HEK293 (cell line): ENCODE measurements around the gene TAF1L.

ENCODE experiments used
- BCL11A ChIP-seq: fragments of 450-650 bp; formaldehyde crosslinking; IDR thresholded peaks from 2 replicates; pipeline ENCODE4 v1.5.1; 2016; ENCODE audit warnings: low read depth, missing biosample characterization, missing genetic modification characterization
- CTCF ChIP-seq: fragments of 450-650 bp; formaldehyde crosslinking; IDR thresholded peaks from 2 replicates; pipeline ENCODE4 v1.5.1; 2016; ENCODE audit warnings: missing biosample characterization, missing genetic modification characterization
- GFI1B ChIP-seq: fragments of 450-650 bp; formaldehyde crosslinking; IDR thresholded peaks from 2 replicates; pipeline ENCODE4 v1.5.1; 2016; ENCODE audit warnings: missing biosample characterization, missing genetic modification characterization
- KLF17 ChIP-seq: fragments of 450-650 bp; formaldehyde crosslinking; IDR thresholded peaks from 2 replicates; pipeline ENCODE4 v1.5.1; 2016; ENCODE audit warnings: missing biosample characterization, missing genetic modification characterization
- ZBTB1 ChIP-seq: fragments of 450-650 bp; formaldehyde crosslinking; IDR thresholded peaks from 2 replicates; pipeline ENCODE4 v1.5.1; 2016; ENCODE audit warnings: missing biosample characterization, missing genetic modification characterization
- ZBTB7A ChIP-seq: fragments of 450-650 bp; formaldehyde crosslinking; IDR thresholded peaks from 2 replicates; pipeline ENCODE4 v1.5.1; 2016; ENCODE audit warnings: low read depth, missing biosample characterization, missing genetic modification characterization
- ZNF140 ChIP-seq: fragments of 450-650 bp; formaldehyde crosslinking; IDR thresholded peaks from 2 replicates; pipeline ENCODE4 v1.5.1; 2016; ENCODE audit warnings: missing biosample characterization, missing genetic modification characterization
- ZNF157 ChIP-seq: fragments of 450-650 bp; formaldehyde crosslinking; IDR thresholded peaks from 2 replicates; pipeline ENCODE4 v1.5.1; 2016; ENCODE audit warnings: missing biosample characterization, missing genetic modification characterization
- ZNF223 ChIP-seq: fragments of 450-650 bp; formaldehyde crosslinking; IDR thresholded peaks from 2 replicates; pipeline ENCODE4 v1.5.1; 2016; ENCODE audit warnings: missing biosample characterization, missing genetic modification characterization
- ZNF302 ChIP-seq: fragments of 450-650 bp; formaldehyde crosslinking; IDR thresholded peaks from 2 replicates; pipeline ENCODE4 v1.5.1; 2016; ENCODE audit warnings: missing biosample characterization, missing genetic modification characterization, low read depth
- ZNF530 ChIP-seq: fragments of 450-650 bp; formaldehyde crosslinking; IDR thresholded peaks from 2 replicates; pipeline ENCODE4 v1.5.1; 2016; ENCODE audit warnings: low read depth, missing biosample characterization, missing genetic modification characterization
- ZNF561 ChIP-seq: fragments of 450-650 bp; IDR thresholded peaks from 2 replicates; pipeline ENCODE4 v1.5.1; 2018; ENCODE audit warnings: missing biosample characterization, missing genetic modification characterization, borderline replicate concordance
- ZNF624 ChIP-seq: fragments of 450-650 bp; formaldehyde crosslinking; IDR thresholded peaks from 2 replicates; pipeline ENCODE4 v1.5.1; 2017; ENCODE audit warnings: missing biosample characterization, missing genetic modification characterization

GRCh38 chr9:32596096-32596865 is 39.2 kb downstream of the TAF1L start:
- TF ChIP-seq ZNF302 (tag by site-specific recombination) (no peak), CTCF (tag by site-specific recombination) (no peak), ZNF624 (tag by site-specific recombination) (no peak), ZNF223 (tag by site-specific recombination) (no peak), KLF17 (tag by site-specific recombination) (no peak), ZNF157 (tag by site-specific recombination) (no peak), ZNF530 (tag by site-specific recombination) (no peak), GFI1B (tag by site-specific recombination) (no peak), BCL11A (tag by site-specific recombination) (no peak), ZNF140 (tag by site-specific recombination) (no peak), ZBTB7A (tag by site-specific recombination) (no peak), ZNF561 (no peak), ZBTB1 (tag by site-specific recombination) (no peak)
